A673 (cell line): ENCODE measurements around the gene PERM1.

Experiments
- CTCF ChIP-seq: fragments of 300-800, 200-600 bp; sonication (generic); conservative IDR thresholded peaks from 2 replicates; pipeline ENCODE4 v1.5.1; 2017; ENCODE audit warnings: low read depth, mild to moderate bottlenecking, antibody characterized with exemption, low read length, moderate library complexity, mixed read lengths
- EZH2 ChIP-seq: fragments of 200-600 bp; sonication (generic); IDR thresholded peaks from 2 replicates; pipeline ENCODE4 v1.6.1; 2017; ENCODE audit warnings: borderline replicate concordance, low read depth, mild to moderate bottlenecking, mixed read lengths, antibody characterized with exemption, low read length; ENCODE audit not compliant: poor library complexity, severe bottlenecking

GRCh38 chr1:958823-959730 is 22.8 kb downstream of the PERM1 start, which contains the start of gene NOC2L:
- no peak for TF ChIP-seq EZH2
- no peak for TF ChIP-seq CTCF
